Measurements from ENCODE around the gene PDZD2.

The PDZD2 gene

GRCh38 chr5:31952067-31952466 lies 313.1 kb downstream of the PDZD2 start:
- Histone ChIP-seq H3K9me3 (ENCODE audit: control insufficient read depth, low read length) (no peaks in the 10 kb centered on the region), H3K27ac (no peak overlapping the region)
- no peak for TF ChIP-seq CTCF (IDR thresholded peaks at IDR 0.05)

GRCh38 chr5:31954091-31954490 lies 315.2 kb downstream of the PDZD2 start:
- Histone ChIP-seq H3K9me3 (ENCODE audit: control insufficient read depth, low read length) (no peaks in the 10 kb centered on the region), H3K4me2 (ENCODE audit: low read length) (no peak overlapping the region), H3K79me2 (no peaks in the 10 kb centered on the region), H3K27ac (no peak overlapping the region), H3K9ac (no peak overlapping the region), H2AFZ (no peak overlapping the region), H3K27me3 (ENCODE audit: control insufficient read depth, insufficient read depth, low read length) (no peaks in the 10 kb centered on the region), H3K36me3 (ENCODE audit: control insufficient read depth, insufficient read depth, low read length) (no peaks in the 10 kb centered on the region), H3K4me3 (ENCODE audit: low read depth, low read length) (no peak overlapping the region), H3K4me1 (no peaks in the 10 kb centered on the region)
- no peak for TF ChIP-seq CTCF (IDR thresholded peaks at IDR 0.05)

More at GRCh38 chr5:31952067-31952466, 313.1 kb downstream of the PDZD2 start:
- Histone ChIP-seq H3K36me3 (ENCODE audit: control insufficient read depth, insufficient read depth, low read length) (no peaks in the 10 kb centered on the region), H2AFZ (no peak overlapping the region), H3K27me3 (ENCODE audit: control insufficient read depth, insufficient read depth, low read length) (no peaks in the 10 kb centered on the region), H3K79me2 (no peaks in the 10 kb centered on the region), H3K4me1 (no peaks in the 10 kb centered on the region), H3K4me3 (ENCODE audit: low read depth, low read length) (no peak overlapping the region), H3K9ac (no peak overlapping the region), H3K4me2 (ENCODE audit: low read length) (no peak overlapping the region)

GRCh38 chr5:31957151-31957550 lies 318.2 kb downstream of the PDZD2 start:
- TF ChIP-seq CTCF (IDR thresholded peaks at IDR 0.05), result no peak
- H3K27ac ChIP-seq, result no peak overlapping the region

GRCh38 chr5:31962351-31962751 lies 323.4 kb downstream of the PDZD2 start:
- Histone ChIP-seq H3K9ac (no peak overlapping the region), H2AFZ (no peak overlapping the region), H3K4me3 (ENCODE audit: low read depth, low read length) (no peak overlapping the region)

More at GRCh38 chr5:31957151-31957550, 318.2 kb downstream of the PDZD2 start:
- no peaks in the 10 kb centered on the region for H3K9me3 ChIP-seq (ENCODE audit: control insufficient read depth, low read length)
- H3K4me2 ChIP-seq (ENCODE audit: low read length), result no peak overlapping the region
- H3K79me2 ChIP-seq, result no peaks in the 10 kb centered on the region
- H2AFZ ChIP-seq, result no peak overlapping the region
- H3K4me1 ChIP-seq, result no peaks in the 10 kb centered on the region
- no peak overlapping the region for H3K9ac ChIP-seq
- H3K36me3 ChIP-seq (ENCODE audit: control insufficient read depth, insufficient read depth, low read length), result no peaks in the 10 kb centered on the region
- no peak overlapping the region for H3K4me3 ChIP-seq (ENCODE audit: low read depth, low read length)
- no peaks in the 10 kb centered on the region for H3K27me3 ChIP-seq (ENCODE audit: control insufficient read depth, insufficient read depth, low read length)

More at GRCh38 chr5:31962351-31962751, 323.4 kb downstream of the PDZD2 start:
- H3K4me1 ChIP-seq, result no peaks in the 10 kb centered on the region
- no peaks in the 10 kb centered on the region for H3K36me3 ChIP-seq (ENCODE audit: control insufficient read depth, insufficient read depth, low read length)
- no peaks in the 10 kb centered on the region for H3K27me3 ChIP-seq (ENCODE audit: control insufficient read depth, insufficient read depth, low read length)
- H3K79me2 ChIP-seq, result no peaks in the 10 kb centered on the region
- TF ChIP-seq CTCF (IDR thresholded peaks at IDR 0.05), result no peak
- no peak overlapping the region for H3K27ac ChIP-seq
- H3K4me2 ChIP-seq (ENCODE audit: low read length), result no peak overlapping the region
- no peaks in the 10 kb centered on the region for H3K9me3 ChIP-seq (ENCODE audit: control insufficient read depth, low read length)
